GM21447 (cell line): ENCODE measurements around the gene CLCN3.
A peak's percentile ranks its signal among the peaks of the same experiment; 100 is the strongest.
"Not testable (repeated sequence)": the region's sequence is repeated elsewhere in the genome, so short reads cannot be mapped to it uniquely, and the experiment has no call there.

ENCODE experiments used
- ATAC-seq: cut with Tn5 transposase; IDR thresholded peaks from one replicate; pipeline ENCODE4 v1.9.1; 2021; ENCODE audit not compliant: unreplicated experiment

CLCN3 gene

DNA sequence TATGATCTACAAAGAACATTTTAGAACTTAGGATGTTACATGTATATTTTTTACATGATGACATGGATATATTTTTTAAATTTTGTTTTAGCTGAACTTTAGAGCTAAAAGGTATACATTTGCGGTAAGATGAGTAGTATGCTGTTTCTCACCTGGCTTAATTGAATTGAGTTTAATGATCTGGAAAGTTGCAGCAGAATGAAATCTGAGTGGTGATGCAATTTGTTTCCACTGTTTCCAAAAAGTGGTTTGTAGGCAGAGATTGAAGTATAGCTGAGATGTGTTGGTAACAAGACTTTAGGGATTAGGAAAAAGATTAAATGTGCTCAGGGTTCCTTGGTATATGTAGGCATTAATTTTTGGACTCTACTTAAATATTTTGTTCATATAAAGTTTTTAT, 69.3 kb downstream of the CLCN3 start:
- ATAC-seq: no peak

DNA sequence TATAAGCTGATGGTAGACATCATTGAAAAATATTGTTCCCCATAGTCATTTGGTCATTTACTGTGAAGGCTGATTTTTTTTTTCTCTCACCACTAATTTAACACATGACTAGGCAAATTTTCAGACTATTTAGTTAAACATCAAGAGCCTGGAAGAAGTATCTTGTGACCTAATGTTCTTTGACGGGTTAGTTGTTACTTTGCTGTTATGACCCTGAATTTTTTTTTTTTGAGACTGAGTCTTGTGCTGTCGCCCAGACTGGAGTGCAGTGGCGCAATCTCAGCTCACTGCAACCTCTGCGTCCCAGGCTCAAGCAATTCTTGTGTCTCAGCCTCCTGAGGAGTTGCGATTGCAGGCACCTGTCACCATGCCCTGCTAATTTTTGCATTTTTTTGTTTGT, 70.4 kb downstream of the CLCN3 start:
- ATAC-seq: no peak

DNA sequence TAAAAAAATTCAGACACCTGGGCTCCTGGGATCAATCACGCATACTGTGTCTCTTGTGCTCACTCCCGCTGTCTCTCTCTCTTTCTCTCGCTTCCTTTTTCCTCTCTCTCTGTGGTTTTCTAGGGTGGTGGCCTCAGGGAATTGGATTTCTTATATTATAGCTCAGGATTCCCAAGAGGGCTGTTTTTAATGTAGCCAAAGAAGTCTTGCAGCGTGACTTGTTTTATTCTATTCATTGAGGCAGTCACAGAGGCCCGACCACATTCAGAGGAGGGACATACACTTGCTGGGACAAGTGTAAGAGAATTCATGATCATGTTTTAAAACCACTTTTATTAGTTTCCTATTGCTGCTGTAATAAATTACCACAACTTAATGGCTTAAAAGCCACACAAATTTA, 78.0 kb downstream of the CLCN3 start:
- no peak for ATAC-seq

DNA sequence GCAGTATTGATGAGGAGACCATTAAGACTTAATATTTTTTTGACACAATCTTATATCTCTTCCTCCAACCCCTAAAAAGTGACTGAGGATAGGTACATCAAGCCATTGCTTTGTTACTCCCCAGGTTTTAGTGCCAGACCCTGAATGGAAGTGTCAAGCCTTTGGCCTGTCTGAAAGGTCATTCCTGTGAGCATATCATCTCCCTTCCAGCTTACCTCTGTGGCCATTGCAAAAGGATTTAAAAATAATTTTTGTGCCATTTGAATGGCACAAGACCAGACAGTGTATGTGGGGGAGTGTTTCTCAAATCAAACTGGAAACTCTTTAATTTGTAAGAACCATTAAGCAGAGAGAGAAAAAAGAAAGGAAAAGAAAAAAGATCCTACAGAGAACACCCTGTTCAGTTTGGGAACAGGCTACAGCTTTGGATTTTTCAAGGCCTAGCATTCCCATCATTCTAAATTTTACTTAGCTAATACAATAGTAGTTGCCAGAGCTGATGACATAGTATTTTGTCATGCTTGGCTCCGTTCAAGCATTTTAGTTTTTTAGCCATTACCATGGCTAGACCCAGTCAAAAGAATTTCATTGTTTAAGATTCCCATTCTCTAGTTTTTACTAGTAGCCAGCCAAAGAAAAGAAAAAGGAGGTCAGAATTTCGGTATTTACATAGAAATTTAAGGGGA, 87.7 kb downstream of the CLCN3 start:
- no peak for ATAC-seq

DNA sequence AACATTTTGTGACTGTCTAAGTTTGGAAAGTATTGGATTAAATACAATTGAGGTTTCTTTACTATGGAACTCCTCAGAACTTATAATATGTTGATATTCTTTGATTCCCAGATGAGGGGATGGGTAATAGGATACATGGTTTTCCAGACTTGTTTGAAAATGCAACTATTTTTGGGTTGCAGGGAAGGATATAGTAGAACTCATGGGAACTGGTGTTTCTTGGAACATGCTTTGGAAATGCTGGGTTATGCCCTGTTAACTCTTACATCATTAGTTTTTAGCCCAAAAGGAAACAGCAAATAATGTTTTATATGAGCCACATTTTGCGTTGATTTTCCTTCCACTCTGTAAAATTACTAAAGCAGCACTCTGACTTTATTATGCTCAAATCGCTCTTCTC, 95.4 kb downstream of the CLCN3 start:
- no peak for ATAC-seq

DNA sequence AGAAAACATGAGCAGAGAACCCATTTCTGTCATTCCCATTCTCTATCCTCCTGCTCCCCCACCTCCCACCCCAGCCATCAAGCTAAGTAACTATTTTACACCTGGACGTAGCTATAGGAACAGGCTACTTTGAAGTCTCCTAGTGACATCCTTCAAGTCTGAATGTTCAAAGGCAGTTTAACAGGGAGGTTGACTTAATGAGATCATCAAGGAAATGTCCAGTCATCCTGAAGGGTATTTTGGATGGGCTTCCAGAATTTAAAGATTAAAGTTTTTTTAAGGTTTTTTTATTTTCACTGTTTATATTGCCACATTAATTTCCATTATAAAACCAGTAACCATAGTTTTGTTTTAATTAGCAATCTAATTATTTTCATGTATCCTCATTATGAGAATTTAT, 96.3 kb downstream of the CLCN3 start:
- ATAC-seq: no peak

DNA sequence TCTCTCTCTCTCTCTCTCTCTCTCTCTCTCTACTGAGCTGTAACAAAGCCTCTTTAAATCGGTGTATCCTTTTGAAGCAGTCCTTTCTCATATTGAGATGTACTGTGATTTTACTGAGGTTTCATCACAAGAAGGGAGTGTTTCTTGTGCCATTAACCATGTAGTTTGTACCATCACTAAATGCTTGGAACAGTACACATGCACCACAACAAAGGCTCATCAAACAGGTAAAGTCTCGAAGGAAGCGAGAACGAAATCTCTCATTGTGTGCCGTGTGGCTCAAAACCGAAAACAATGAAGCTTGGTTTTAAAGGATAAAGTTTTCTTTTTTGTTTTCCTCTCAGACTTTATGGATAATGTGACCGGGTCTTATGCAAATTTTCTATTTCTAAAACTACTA, 100.2 kb downstream of the CLCN3 start:
- ATAC-seq: no peak

DNA sequence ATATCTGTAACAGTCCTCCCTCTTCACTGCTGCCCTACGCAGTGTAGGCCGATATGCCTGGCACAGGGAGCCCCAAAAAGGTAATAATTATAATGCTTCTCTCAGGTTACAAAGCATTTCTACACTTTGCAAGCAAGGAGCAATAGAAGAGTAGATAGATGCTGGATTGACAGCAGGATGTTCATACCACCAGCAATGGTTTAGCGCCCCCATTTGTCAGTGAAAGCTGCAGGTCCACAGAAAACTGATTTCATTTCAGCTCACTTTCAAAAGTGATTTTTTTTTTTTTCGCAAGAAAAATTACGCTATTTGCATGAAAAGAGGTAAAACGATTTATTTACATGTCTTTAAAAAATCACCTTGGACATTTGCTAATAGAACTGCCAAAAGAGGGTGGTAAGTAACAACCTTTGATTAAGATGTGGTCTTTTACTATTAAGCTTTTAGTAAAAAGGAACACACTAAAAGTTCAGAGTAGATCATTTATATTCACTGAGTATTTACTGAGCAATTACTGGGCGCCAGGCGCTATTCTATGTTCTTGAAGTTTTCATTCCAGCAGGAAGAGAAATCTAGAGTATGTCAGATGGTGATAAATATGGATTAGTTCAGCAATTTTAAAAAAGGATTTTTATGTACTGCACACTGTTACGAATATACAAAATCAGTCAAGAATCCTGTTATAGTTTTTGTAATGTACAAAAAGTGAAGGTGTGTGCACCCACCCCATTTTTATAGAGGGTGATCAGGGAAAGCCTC, 103.0 kb downstream of the CLCN3 start:
- ATAC-seq: no peak

DNA sequence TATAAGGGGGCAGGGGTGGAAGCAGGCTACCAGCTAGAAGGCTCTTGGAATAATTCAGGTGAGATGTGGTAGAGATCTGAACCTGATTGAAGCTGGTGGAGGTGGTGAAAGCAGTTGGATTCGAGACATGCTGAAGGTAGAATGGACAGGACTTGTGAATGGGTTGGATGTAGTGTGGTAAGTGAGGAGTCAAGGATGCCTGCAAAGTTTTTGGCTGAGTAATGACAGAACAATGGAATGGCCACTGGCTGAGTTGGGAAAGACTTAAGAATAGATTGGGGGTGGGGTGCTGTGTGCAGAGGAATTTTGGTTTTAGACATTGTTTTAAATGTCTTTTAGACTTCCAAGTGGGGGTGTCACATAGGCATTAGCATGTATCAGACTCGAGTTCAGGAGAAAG, 103.9 kb downstream of the CLCN3 start:
- no peak for ATAC-seq

DNA sequence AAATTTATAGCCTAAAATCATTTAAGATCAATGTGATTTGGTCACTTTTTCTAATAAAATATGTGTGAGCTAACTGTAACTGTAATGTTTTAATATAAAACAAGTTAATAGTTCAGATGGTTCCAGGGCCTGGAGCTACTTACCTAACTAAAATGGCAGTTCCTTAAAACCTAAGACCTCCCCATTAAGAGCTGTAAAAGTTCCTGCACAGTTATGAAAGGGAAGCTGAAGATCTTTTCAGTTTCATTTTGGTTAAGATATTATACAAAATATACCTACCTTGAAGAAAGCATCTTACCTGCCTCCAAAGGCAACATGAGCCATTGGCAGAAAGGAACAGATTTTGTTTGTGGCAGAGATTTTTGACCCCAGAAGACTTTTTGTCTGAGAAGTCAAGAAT, 107.2 kb downstream of the CLCN3 start:
- no peak for ATAC-seq

DNA sequence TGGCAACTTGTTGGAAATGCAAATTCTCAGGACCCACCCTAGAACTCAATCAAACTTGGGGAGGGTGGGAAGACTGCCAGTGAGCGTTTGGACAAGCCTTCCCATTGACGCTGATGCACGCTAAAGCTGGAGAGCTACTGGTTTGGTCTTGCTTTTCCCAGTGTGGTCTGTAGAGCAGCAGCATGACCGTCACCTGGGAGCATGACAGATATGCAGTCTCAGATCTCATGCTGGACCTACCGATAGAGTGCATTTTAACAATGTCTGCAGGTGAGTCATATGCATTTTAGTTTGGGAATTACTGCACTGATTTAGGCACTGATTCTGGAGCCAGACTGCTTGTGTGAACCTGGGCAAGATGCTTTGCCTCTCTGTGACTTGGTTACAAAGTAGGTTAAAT, 110.2 kb downstream of the CLCN3 start:
- no peak for ATAC-seq

DNA sequence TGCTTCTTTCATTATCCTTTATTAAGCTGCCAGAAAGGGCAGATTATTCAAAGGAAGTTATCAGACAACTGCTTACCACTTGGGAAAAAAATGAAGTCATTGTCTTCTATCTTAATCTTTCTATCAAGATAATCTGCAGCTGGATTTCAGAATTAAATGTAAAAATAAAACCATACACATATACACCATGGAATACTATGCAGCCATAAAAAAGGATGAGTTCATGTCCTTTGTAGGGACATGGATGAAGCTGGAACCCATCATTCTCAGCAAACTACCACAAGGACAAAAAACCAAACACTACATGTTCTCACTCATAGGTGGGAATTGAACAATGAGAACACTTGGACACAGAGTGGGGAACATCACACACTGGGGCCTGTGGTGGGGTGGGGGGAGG, 118.2 kb downstream of the CLCN3 start:
- not testable (repeated sequence) for ATAC-seq

DNA sequence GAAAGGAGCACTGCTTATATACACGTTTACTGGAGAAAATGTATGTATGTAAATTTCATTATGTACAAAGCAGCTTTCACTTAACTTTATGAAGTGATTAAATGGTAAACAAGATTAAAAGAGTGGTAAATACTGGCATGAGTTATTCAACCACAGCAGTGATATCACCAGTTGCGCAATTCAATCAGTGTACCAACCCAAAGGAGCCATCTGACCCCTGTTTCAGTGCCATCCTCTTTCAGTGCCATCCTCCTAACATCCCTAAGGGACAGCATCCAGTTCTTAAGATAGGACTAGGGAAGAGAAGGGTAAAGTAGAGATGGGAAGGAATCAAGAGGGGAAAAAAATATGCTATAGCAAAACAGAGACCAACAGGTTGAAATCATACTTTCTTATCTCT, 121.2 kb downstream of the CLCN3 start:
- ATAC-seq: no peak

DNA sequence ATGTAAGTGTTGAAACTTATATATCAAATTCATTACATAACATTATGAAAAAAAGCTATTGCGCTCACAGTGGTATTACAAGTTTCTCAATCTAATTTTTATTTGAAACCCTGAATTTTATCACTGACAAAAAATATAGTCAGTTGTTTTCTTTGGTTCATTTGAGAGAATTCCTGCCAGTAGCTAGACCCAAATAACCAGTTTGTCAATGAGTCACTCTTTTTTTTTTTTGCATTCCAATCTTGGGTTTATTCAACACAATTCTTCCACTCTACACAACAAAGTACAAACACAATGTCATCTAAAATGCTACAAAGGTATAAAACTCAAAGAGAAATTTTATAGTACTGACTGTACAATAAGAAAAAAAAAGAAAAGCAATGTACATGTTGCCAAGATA, 124.2 kb downstream of the CLCN3 start:
- no peak for ATAC-seq

DNA sequence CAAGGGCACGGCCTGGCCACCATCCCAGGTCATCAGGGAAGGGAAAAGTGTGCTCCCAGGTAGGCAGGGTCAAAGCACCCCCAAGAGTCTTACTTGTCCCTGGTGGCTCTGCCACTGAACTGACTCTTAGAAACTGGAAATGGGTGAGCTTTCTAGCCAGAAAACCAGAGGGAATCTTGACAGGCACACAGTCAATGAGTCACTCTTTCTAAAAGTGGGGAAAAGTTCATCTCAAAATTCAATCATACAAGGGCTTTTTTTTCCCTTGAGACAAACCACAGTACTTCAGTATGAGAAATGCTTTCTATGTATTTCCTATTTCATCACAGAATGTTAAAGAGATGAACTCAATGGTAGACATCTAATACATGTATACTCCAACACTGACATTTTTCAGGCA, 124.9 kb downstream of the CLCN3 start:
- ATAC-seq: no peak

DNA sequence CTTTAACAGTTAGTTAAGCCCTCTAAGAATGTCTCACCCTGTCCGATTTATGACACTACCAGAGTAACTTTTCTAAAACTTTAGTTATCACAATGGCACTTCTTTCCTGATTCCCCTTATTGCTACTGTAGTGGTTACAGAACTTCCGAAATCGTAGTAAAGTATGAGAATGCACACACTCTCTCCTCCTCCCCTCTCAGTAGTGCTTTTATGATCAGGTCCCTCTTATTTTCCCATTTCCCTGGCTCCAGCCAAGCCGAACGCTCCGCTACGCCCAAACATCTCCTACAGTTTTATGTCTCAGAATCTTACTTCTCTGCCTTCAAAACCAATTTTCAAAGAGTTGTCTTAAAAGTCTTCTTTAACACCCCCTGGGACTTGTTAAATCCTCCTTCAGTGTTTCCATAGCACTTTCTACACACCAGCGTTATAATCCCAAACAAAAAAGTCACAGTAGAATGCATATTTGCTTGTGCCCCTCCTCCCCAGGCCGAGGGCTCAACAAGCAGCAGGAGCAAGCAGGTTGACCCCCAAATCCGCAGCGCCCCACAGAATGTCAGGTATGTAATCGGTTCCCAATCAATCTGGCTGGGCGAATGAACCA, 136.7 kb downstream of the CLCN3 start:
- peak; percentile 24 for ATAC-seq

DNA sequence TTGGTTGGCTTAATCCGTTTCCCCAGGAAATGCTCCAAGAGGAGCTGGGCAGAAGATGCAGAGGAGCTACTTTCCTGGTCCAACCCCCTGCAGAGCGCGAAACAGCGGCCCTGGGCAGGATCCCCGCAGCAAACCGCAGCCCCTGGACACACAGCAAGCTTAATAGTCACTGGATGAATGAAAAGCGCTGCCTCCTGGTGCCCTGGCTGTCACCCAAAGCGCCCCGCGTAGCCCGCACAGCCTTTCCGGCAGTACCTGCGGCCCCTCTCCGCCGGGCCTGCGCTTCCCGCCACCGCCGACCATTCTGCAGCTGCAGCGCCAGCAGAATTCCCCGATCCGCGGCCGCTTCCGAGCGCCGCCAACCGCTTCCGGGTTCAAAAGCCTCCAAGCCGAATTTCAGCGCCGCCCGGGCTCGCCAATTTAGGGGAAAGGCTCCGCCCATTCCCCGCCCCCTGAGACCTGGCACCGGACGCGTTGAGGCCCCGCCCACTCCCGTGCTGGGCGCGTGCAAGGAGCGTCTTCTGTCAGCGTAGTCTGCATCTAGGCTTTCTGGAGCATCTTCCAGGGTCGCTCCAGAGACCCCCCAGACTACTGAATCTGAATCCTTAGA, 137.3 kb downstream of the CLCN3 start, which contains the start of gene HPF1:
Gene HPF1, minus strand, starts transcription at position 370 of the 610 bp plus-strand sequence. Its CDS starts 67 bp downstream, at position 303.
- ATAC-seq: peak; percentile 94

DNA sequence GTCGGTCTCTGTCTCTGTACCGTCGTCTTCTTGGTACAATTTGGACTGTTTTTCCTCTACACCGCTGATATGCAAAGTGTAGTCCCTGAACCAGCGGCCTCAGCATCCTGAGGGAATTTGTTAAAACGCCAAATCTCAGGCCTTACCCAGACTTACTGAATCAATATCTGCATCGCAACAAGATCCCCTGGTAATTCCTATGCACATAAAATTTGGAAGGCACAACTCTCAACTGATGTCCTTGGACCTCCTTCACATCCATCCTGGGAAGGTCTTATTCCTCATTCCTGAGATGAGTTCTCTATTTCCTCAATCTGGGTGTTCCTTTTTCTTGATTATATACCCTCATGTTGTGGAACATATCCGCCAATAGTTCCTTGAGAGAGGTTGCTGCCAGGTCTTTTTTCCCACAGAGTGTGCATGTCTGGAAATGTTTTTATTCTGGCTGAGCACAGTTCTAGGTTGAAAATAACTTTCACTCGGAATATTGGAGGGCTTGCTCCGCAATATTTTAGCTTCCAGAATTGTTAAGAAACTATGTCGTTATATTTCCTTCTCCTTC, 138.1 kb downstream of the CLCN3 start:
- no peak for ATAC-seq

DNA sequence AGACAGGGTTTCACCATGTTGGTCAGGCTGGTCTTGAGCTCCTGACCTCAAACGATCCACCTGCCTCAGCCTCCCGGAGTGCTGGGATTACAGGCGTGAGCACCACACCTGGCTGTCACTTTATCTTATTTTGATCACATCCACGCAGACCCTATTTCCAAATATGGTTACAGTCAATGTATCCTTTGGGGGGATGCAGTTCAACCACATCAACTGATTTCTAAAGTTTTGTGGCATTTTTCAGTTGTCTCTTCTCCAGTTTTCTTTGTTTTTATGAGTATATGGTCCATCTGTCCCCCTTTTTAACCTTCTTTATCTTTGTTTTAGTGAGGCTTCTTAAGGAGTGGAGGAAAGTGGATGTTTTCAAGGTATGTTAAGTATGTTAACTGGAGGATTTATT, 141.5 kb downstream of the CLCN3 start:
- ATAC-seq: no peak

DNA sequence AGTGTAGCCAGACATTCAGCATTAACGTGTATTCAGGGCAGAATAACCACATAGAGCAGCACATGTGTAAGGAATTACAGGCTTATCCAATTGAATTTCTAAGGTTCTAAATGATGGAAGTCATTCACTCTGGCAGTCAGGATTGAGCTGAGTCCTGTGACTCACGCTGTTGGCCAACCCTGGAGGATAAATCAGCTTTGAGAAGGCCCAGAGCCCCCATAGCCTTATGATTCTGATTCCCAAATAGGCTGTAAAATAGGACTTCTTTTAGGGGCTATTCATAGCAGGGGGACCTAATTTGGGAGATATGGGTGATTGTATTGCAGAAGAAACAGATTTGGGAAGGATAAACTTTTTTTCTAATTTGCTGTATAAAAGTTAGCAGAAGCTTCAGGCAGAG, 145.5 kb downstream of the CLCN3 start:
- ATAC-seq: no peak

DNA sequence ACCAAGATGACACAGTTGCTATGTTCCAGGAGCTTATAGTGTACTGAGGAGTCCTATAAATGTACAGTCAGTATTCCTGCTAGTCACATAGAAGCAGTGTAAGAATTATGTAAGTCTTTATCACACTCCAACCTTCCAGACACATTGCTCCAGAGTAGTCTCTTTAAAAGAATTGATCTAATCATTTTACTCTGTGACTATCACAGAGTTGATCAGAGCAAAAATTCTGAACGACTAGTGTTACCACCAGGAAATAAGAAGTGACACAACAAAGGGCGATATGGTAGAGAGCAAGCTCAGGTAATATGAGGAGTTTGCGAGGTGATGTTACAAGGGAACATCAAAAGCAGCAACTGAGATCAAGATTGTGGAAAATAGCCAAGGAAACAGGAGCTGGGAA, 146.4 kb downstream of the CLCN3 start:
- ATAC-seq: no peak

DNA sequence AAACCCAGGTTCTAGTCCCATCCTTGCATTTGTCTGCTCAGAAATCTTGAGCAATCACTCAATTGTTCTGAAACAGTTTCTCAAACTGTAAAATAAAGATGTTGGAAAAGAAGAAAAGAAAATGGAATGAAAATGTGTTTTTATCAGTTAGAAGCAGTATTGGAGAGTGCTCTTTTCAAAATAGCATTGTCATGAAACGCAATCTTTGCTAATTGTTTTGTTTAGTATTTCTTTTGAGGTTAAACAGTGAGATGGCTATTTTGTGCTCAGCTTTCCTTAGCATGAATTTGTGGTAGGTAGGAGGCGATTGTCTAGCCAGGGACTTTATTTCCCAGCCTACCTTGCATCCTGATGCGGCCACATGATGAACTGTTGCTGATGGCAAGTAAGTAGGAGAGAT, 148.0 kb downstream of the CLCN3 start:
- no peak for ATAC-seq
